OCI-LY3 (cell line): Measurements from ENCODE around the gene TMEM100.

Experiments
- H2AFZ ChIP-seq: fragments of 200-600, 300-600 bp; shearing (Covaris generic); 2 replicates; pipeline ENCODE4 v1.6.0; 2014; ENCODE audit warnings: antibody characterized with exemption, low read depth, low read length
- H3K27ac ChIP-seq: fragments of 200-600, 300-600 bp; sonication (generic); 2 replicates; pipeline ENCODE4 v1.5.1; 2014; ENCODE audit warnings: mild to moderate bottlenecking, low read length, moderate library complexity, mixed read lengths
- H3K27me3 ChIP-seq: fragments of 200-600, 300-600 bp; sonication (generic); 2 replicates; pipeline ENCODE4 v1.6.1; 2014; ENCODE audit warnings: low read depth, low read length, mixed read lengths
- H3K36me3 ChIP-seq: fragments of 200-600, 300-600 bp; sonication (generic); replicated peaks from 2 replicates; pipeline ENCODE3; 2014; ENCODE audit warnings: low read depth, low read length, mixed read lengths
- H3K4me1 ChIP-seq: fragments of 300-600, 200-600 bp; sonication (generic); 2 replicates; pipeline ENCODE4 v1.6.1; 2014; ENCODE audit warnings: low read length, mixed read lengths
- H3K4me2 ChIP-seq: fragments of 200-600, 300-600 bp; sonication (generic); 2 replicates; pipeline ENCODE4 v1.6.1; 2014; ENCODE audit warnings: low read length, mixed read lengths
- H3K4me3 ChIP-seq: fragments of 300-600, 200-600 bp; sonication (generic); 2 replicates; pipeline ENCODE4 v1.5.1; 2014; ENCODE audit warnings: antibody characterized with exemption, mild to moderate bottlenecking, low read length, moderate library complexity
- H3K79me2 ChIP-seq: fragments of 300-600, 200-600 bp; shearing (Covaris generic); 2 replicates; pipeline ENCODE4 v1.6.1; 2014; ENCODE audit warnings: mild to moderate bottlenecking, low read length, mixed read lengths
- H3K9ac ChIP-seq: fragments of 300-600, 200-600 bp; shearing (Covaris generic); 2 replicates; pipeline ENCODE4 v1.6.0; 2014; ENCODE audit warnings: mild to moderate bottlenecking, low read length, moderate library complexity
- H3K9me3 ChIP-seq: fragments of 200-600, 300-600 bp; shearing (Covaris generic); 2 replicates; pipeline ENCODE4 v1.6.1; 2014; ENCODE audit warnings: low read length, mixed read lengths; ENCODE audit not compliant: insufficient read depth
- H4K20me1 ChIP-seq: fragments of 200-600, 300-600 bp; sonication (generic); 2 replicates; pipeline ENCODE4 v1.6.1; 2016; ENCODE audit warnings: low read length, mixed read lengths; ENCODE audit not compliant: insufficient read depth
- EZH2phosphoT487 ChIP-seq: fragments of 200-600 bp; shearing (Covaris generic); IDR thresholded peaks from 2 replicates; pipeline ENCODE4 v1.6.1; 2018; ENCODE audit warnings: antibody characterized with exemption, mixed run types, low read depth
- TF ChIP-seq, protein P1 (sequence below): fragments of 200-600, 300-600 bp; sonication (generic); IDR thresholded peaks from 2 replicates; pipeline ENCODE4 v1.5.1; 2014; ENCODE audit warnings: antibody characterized with exemption, low read length, low read depth

The TMEM100 gene

GRCh38 chr17:55699181-55699860, 23.3 kb downstream of the TMEM100 start:
- H3K36me3 ChIP-seq: no peaks in the 10 kb centered on the region
- peaks cover under 1% of the 10 kb centered on the region; the same call in 1 of the 2 replicates for H3K4me1 ChIP-seq
- peaks cover 11% of the 10 kb centered on the region for H3K27me3 ChIP-seq
- no peak overlapping the region for H3K27ac ChIP-seq
- no peak overlapping the region for H3K4me2 ChIP-seq
- H3K4me3 ChIP-seq: no peak overlapping the region
- H2AFZ ChIP-seq: no peak overlapping the region
- no peak overlapping the region for H3K9ac ChIP-seq
- H4K20me1 ChIP-seq: no peaks in the 10 kb centered on the region
- H3K9me3 ChIP-seq: no peaks in the 10 kb centered on the region
- TF ChIP-seq EZH2phosphoT487: no peak
- TF ChIP-seq, protein P1, sequence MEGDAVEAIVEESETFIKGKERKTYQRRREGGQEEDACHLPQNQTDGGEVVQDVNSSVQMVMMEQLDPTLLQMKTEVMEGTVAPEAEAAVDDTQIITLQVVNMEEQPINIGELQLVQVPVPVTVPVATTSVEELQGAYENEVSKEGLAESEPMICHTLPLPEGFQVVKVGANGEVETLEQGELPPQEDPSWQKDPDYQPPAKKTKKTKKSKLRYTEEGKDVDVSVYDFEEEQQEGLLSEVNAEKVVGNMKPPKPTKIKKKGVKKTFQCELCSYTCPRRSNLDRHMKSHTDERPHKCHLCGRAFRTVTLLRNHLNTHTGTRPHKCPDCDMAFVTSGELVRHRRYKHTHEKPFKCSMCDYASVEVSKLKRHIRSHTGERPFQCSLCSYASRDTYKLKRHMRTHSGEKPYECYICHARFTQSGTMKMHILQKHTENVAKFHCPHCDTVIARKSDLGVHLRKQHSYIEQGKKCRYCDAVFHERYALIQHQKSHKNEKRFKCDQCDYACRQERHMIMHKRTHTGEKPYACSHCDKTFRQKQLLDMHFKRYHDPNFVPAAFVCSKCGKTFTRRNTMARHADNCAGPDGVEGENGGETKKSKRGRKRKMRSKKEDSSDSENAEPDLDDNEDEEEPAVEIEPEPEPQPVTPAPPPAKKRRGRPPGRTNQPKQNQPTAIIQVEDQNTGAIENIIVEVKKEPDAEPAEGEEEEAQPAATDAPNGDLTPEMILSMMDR: no peak
- H3K79me2 ChIP-seq: no peaks in the 10 kb centered on the region

DNA sequence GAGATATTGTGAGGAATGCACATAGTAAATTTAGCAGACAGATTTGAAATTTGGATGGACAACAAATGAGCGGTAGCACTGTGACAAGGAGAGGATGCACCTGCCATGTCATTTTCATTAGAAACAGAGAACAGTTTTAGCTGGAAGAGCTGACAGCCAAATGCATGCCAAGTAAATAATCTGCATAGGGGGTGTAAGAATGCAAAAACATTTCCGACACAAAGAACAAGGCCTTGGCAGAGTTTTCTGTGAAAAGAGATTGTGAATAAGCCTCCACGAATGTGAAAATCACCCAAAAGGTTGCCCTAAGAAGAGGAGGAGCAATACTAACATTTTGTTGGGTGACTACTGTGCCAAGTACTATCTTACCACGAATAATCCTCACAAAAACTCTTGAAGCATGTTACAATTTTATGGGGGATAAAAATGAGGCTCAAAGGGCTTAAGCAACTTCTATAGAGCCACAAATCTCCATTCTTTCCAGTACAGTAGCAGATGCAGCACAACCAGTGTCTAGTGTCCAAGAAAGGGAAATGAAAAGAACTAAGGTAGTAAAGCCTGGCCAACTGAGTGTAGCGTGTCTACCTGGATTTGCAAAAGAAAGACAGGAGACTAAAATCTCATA, 28.3 kb downstream of the TMEM100 start:
- Histone ChIP-seq H3K9ac (no peak overlapping the region), H3K79me2 (no peaks in the 10 kb centered on the region), H3K4me2 (no peak overlapping the region), H3K9me3 (no peaks in the 10 kb centered on the region), H2AFZ (no peak overlapping the region), H3K4me1 (0 out of 2 replicates have a peak, but pooled peaks cover 4% of the 10 kb centered on the region), H3K27ac (no peak overlapping the region), H3K4me3 (no peak overlapping the region), H3K27me3 (peaks cover 15% of the 10 kb centered on the region), H3K36me3 (no peaks in the 10 kb centered on the region), H4K20me1 (no peaks in the 10 kb centered on the region)
- TF ChIP-seq, protein P1: no peak
- no peak for TF ChIP-seq EZH2phosphoT487

DNA sequence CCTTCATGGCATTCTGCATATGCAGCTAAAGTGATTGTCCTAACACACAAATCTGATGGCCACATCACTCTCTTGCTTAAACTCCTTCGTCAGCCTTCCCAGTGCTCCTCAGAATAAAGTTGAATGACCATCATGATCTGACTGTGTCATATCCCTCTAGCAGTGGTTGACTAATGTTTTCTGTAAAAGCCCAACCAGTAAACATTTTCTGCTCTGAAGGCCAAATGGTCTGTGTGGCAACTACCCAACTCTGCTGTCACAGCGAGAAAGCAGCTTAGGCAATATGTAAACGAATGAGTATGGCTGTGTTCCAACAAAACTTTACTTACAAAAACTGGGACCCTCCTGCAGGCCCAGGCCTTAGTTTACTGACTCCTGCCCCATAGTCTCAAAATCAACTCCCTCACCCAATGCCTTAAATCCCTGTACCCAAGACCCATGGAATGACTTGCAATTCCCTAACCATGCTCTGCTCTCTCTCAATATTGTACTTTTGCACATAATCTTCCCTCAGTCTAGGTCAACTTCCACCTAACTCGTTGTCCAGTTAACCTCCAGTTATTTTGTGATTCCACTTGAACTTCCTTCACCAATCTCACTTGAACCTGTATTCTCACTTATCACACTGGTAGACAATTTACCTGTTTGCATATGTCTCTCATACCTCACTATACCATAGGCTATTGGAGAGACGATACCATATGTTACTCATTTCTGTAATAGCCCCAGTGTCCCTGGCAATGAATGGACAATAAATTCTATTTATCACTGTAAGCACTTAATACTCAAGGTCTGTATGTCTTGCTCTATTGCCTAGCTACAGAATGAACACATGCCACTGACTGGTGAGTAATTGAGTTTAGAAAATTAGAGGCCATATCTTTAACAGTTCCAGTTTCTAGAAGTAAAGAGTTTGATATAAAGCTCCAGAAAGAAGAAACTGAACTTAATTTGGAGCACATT, 29.1 kb downstream of the TMEM100 start:
- no peak overlapping the region for H2AFZ ChIP-seq
- no peak overlapping the region for H3K9ac ChIP-seq
- no peaks in the 10 kb centered on the region for H3K9me3 ChIP-seq
- no peaks in the 10 kb centered on the region for H3K36me3 ChIP-seq
- no peaks in the 10 kb centered on the region for H4K20me1 ChIP-seq
- TF ChIP-seq, protein P1: no peak
- TF ChIP-seq EZH2phosphoT487: no peak
- H3K27ac ChIP-seq: no peak overlapping the region
- H3K79me2 ChIP-seq: no peaks in the 10 kb centered on the region
- H3K4me1 ChIP-seq: 0 out of 2 replicates have a peak, but pooled peaks cover 4% of the 10 kb centered on the region
- peaks cover 14% of the 10 kb centered on the region for H3K27me3 ChIP-seq
- no peak overlapping the region for H3K4me2 ChIP-seq
- H3K4me3 ChIP-seq: no peak overlapping the region
